ENCODE results near the gene AMIGO3. TPM values are rescaled to one million over a fixed set of nuclear protein-coding genes. Genes with fewer than 3 reads are reported as not detected.

The AMIGO3 gene
- total and polyA plus RNA-seq, 10 of the 15 experiments (the other 5 are each of a cell fraction or from before 2014, with no cell fraction given): 0.07 to 1.3 (median 0.44) TPM; not detected in 3

DNA sequence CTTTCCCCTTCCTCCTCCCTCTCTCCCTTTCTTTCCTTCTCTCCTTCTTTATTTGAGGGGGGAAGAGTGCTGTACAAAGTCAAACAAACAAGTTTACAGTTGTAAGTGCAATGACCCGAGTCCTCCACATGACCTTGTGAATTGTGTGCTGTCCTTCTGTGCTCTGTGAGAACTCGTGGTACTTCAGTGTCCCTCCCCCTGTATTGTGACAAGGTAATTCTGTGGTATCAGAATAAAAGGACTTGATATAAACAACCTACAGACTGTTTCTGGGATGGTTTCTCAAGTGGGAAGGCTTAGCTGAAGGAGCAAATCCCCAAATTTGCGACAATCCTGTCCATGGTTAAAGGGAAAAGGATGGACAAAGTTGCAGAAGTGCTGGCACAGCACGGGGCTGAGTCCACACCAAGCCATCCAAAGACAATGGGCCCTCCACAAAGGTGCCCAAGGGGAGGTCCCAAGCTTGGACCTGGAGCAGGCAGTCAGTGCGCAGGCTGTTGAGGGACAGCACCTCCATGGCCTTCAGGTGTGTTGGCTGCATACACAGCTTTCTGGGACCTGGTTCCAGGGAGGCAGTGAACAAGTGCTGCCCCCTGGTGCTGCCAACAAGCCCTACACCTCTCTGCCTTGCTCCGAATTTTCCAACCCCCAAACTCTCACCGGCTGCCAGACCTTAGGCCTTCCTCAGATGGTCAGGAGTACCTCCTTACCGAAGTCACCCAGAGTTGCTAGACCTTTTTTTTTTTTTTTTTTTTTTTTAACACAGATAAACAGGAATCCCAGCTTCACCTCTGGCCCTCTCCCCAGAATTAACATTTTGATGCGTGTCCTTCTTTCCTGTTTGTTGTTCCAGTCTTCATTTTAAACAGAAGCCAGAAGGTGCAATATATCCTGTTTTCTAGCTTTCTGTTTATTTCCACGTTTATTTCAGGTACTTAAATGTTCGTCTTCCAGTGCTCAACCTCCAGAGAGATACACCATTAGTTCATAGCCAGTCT, 47.9 kb downstream of the AMIGO3 start:
- intact Hi-C loops (cut with micrococcal nuclease; ENCODE audit: unreplicated experiment) (loop anchor here (1.0 to 10.0 kb wide), 3 partner anchors 132 to 647 kb away; partner anchors contain the start of genes IMPDH2 and NDUFAF3), in situ Hi-C loops (cut with MboI) (loop anchor here (10.0 kb wide), 1 partner anchor 137 kb away; no protein-coding TSS in a partner anchor)
- DNase-seq (ENCODE audit: low read depth, low spot score) (peak; percentile 38), ATAC-seq (peak; percentile 29), FAIRE-seq (peak; percentile 76)
- Histone ChIP-seq H3K4me2 (ENCODE audit: control insufficient read depth, insufficient read depth) (no peak overlapping the region), H3K79me2 (ENCODE audit: control insufficient read depth, insufficient read depth, low read length) (peaks cover 20% of the 10 kb centered on the region), H4K20me1 (ENCODE audit: control insufficient read depth, insufficient read depth) (no peaks in the 10 kb centered on the region), H3K4me3 (no peak overlapping the region), H3K36me3 (ENCODE audit: control insufficient read depth in 2 of 2, insufficient read depth in 2 of 2, low read length in 1 of 2) (peaks cover 0 to 6% of the 10 kb centered on the region in 2 experiments), H3K27ac (ENCODE audit: control insufficient read depth, insufficient read depth) (no peak overlapping the region), H3K9me3 (replicated peaks; ENCODE audit: control insufficient read depth, insufficient read depth, low read length) (no peaks in the 10 kb centered on the region), H3K4me1 (ENCODE audit: control insufficient read depth, insufficient read depth, low read length) (peaks cover 10% of the 10 kb centered on the region), H3K27me3 (replicated peaks in 1 of 2; ENCODE audit: control insufficient read depth in 2 of 2, insufficient read depth in 2 of 2, low read length in 1 of 2) (no peaks in the 10 kb centered on the region), H2AFZ (ENCODE audit: control insufficient read depth, low read depth, low read length) (no peak overlapping the region), H3K9ac (ENCODE audit: control insufficient read depth, insufficient read depth, low read length) (no peak overlapping the region)
- 39% methylated on average over 11 of the region's 11 CpGs for WGBS (ENCODE audit: insufficient coverage, insufficient replicate concordance, low lambda C conversion rate, missing lambda C conversion rate)
- ChIA-PET CTCF (interaction anchor here (0.6 to 5.3 kb wide), 25 partner anchors 8 to 665 kb away, joined by 3 to 210 read pairs (median 3); partner anchors contain the start of genes DAG1 and GMPPB), RAD21 (ENCODE audit: unreplicated experiment) (interaction anchor here (0.6 to 3.3 kb wide), 6 partner anchors 83 to 217 kb away, joined by 3 to 89 read pairs (median 3); partner anchors contain the start of gene BSN), SMC1A (ENCODE audit: uncharacterized antibody, unreplicated experiment) (interaction anchor here (1.0 to 3.3 kb wide), 6 partner anchors 12 to 351 kb away, joined by 3 to 86 read pairs (median 3); no protein-coding TSS in a partner anchor), POLR2A (interaction anchor here (0.6 to 2.9 kb wide), 7 partner anchors 21 to 220 kb away, joined by 3 to 10 read pairs (median 4); partner anchors contain the start of gene BSN)
- no TSS peak for BruUV-seq (replicated peaks)
- TF ChIP-seq FOS (IDR thresholded peaks at IDR 0.05; ENCODE audit: borderline replicate concordance, extremely low read depth, insufficient read length) (no peak), NFXL1 (IDR thresholded peaks at IDR 0.05; ENCODE audit: borderline replicate concordance) (no peak), SIX5 (IDR thresholded peaks at IDR 0.05; ENCODE audit: low read depth, low read length, severe bottlenecking) (no peak), PML (IDR thresholded peaks at IDR 0.05; ENCODE audit: low read length) (no peak), NBN (IDR thresholded peaks at IDR 0.05) (peak; percentile 34; the same call in 1 of the 2 replicates), LARP7 (IDR thresholded peaks at IDR 0.05) (0 out of 2 replicates have a peak, but pooled peaks have one; percentile 31), EZH2 (IDR thresholded peaks at IDR 0.05; ENCODE audit: borderline replicate concordance, control insufficient read depth, low read depth, low read length) (no peak), SMC3 (IDR thresholded peaks at IDR 0.05; ENCODE audit: borderline replicate concordance, low read length) (peak; percentile 93), RAD21 (IDR thresholded peaks at IDR 0.05; ENCODE audit: insufficient read depth, low read depth, low read length) (peak; percentile 85), MYC (IDR thresholded peaks at IDR 0.05; ENCODE audit: insufficient read depth, insufficient read length, insufficient replicate concordance, low read length, severe bottlenecking) (no peak), SREBF2 (IDR thresholded peaks at IDR 0.05; ENCODE audit: low read length) (no peak), ZNF274 (IDR thresholded peaks at IDR 0.05; ENCODE audit: insufficient read depth, insufficient read length) (no peak), ESRRA (IDR thresholded peaks at IDR 0.05; ENCODE audit: low read length) (no peak), SUZ12 (IDR thresholded peaks at IDR 0.05; ENCODE audit: unreplicated experiment) (no peak), KLF5 (IDR thresholded peaks at IDR 0.05; ENCODE audit: partially characterized antibody) (no peak), JUND (IDR thresholded peaks at IDR 0.05; ENCODE audit: low read depth, low read length) (no peak), SPI1 (IDR thresholded peaks at IDR 0.05; ENCODE audit: borderline replicate concordance, insufficient read depth, low read depth, low read length) (no peak), SMARCA5 (IDR thresholded peaks at IDR 0.05) (peak; percentile 79; the same call in 1 of the 2 replicates)
- TF ChIP-seq, protein P1, sequence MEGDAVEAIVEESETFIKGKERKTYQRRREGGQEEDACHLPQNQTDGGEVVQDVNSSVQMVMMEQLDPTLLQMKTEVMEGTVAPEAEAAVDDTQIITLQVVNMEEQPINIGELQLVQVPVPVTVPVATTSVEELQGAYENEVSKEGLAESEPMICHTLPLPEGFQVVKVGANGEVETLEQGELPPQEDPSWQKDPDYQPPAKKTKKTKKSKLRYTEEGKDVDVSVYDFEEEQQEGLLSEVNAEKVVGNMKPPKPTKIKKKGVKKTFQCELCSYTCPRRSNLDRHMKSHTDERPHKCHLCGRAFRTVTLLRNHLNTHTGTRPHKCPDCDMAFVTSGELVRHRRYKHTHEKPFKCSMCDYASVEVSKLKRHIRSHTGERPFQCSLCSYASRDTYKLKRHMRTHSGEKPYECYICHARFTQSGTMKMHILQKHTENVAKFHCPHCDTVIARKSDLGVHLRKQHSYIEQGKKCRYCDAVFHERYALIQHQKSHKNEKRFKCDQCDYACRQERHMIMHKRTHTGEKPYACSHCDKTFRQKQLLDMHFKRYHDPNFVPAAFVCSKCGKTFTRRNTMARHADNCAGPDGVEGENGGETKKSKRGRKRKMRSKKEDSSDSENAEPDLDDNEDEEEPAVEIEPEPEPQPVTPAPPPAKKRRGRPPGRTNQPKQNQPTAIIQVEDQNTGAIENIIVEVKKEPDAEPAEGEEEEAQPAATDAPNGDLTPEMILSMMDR (IDR thresholded peaks at IDR 0.05 in 2 of 3, conservative IDR thresholded peaks at IDR 0.05 in 1 of 3; ENCODE audit: control insufficient read depth in 2 of 3, extremely low read depth in 1 of 3, insufficient read depth in 1 of 3, low read depth in 3 of 3, low read length in 3 of 3): peak; percentile 87 to 95 (median 91); a peak in 5 of 6 replicates
- TF ChIP-seq, protein P2, sequence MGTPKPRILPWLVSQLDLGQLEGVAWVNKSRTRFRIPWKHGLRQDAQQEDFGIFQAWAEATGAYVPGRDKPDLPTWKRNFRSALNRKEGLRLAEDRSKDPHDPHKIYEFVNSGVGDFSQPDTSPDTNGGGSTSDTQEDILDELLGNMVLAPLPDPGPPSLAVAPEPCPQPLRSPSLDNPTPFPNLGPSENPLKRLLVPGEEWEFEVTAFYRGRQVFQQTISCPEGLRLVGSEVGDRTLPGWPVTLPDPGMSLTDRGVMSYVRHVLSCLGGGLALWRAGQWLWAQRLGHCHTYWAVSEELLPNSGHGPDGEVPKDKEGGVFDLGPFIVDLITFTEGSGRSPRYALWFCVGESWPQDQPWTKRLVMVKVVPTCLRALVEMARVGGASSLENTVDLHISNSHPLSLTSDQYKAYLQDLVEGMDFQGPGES (IDR thresholded peaks at IDR 0.05): no peak

Measured in GM12878 (cell line).